ENCODE results near the gene ABCB6. TPM values are rescaled to one million over a fixed set of nuclear protein-coding genes. Genes with fewer than 3 reads are reported as not detected.

ABCB6 gene
- total and polyA plus RNA-seq, 2 experiments from 2014 or later: 37.7 to 59.5 TPM

- no peak for TF ChIP-seq EZH2phosphoT487 (IDR thresholded peaks at IDR 0.05; ENCODE audit: low read depth, severe bottlenecking, unreplicated experiment)
- no peak for TF ChIP-seq CTCF (IDR thresholded peaks at IDR 0.05; ENCODE audit: poor library complexity)
- TF ChIP-seq EZH2 (IDR thresholded peaks at IDR 0.05; ENCODE audit: borderline replicate concordance): no peak
- no peaks in the 10 kb centered on the region for H3K9me3 ChIP-seq (ENCODE audit: low read depth)
- H4K20me1 ChIP-seq (ENCODE audit: insufficient read depth, poor library complexity, severe bottlenecking): no peaks in the 10 kb centered on the region
- H3K79me2 ChIP-seq: peaks cover 2% of the 10 kb centered on the region
- H3K4me1 ChIP-seq (ENCODE audit: insufficient read depth): peaks cover 49% of the 10 kb centered on the region
- no peak overlapping the region for H2AFZ ChIP-seq
- no peaks in the 10 kb centered on the region for H3K36me3 ChIP-seq (replicated peaks; ENCODE audit: insufficient read depth, low read depth)
- DNase-seq (ENCODE audit: low spot score): no peak
- peak overlapping the region; percentile 98 for H3K4me2 ChIP-seq
- H3K27me3 ChIP-seq: peaks cover 45% of the 10 kb centered on the region
- 62% methylated on average over 5 of the region's 5 CpGs for WGBS (ENCODE audit: low lambda C conversion rate, missing lambda C conversion rate)
- H3K9me2 ChIP-seq (replicated peaks; ENCODE audit: insufficient read depth): no peaks in the 10 kb centered on the region
- no peak overlapping the region for H3K4me3 ChIP-seq
- H3K27ac ChIP-seq: no peak overlapping the region
Measured at GRCh38 chr2:219252084-219252483, 33.3 kb upstream of the ABCB6 start.

GRCh38 chr2:219251656-219252055 is 32.9 kb upstream of the ABCB6 start:
- Histone ChIP-seq H2AFZ (no peak overlapping the region), H3K4me1 (ENCODE audit: insufficient read depth) (peaks cover 49% of the 10 kb centered on the region), H3K79me2 (peaks cover 6% of the 10 kb centered on the region), H3K9me3 (ENCODE audit: low read depth) (no peaks in the 10 kb centered on the region), H3K27ac (no peak overlapping the region), H3K4me2 (no peak overlapping the region), H3K36me3 (replicated peaks; ENCODE audit: insufficient read depth, low read depth) (no peaks in the 10 kb centered on the region), H4K20me1 (ENCODE audit: insufficient read depth, poor library complexity, severe bottlenecking) (no peaks in the 10 kb centered on the region), H3K9me2 (replicated peaks; ENCODE audit: insufficient read depth) (no peaks in the 10 kb centered on the region), H3K27me3 (peaks cover 44% of the 10 kb centered on the region), H3K4me3 (no peak overlapping the region)
- 84% methylated on average over 6 of the region's 6 CpGs for WGBS (ENCODE audit: low lambda C conversion rate, missing lambda C conversion rate)
- no peak for TF ChIP-seq CTCF (IDR thresholded peaks at IDR 0.05; ENCODE audit: poor library complexity)
- TF ChIP-seq EZH2 (IDR thresholded peaks at IDR 0.05; ENCODE audit: borderline replicate concordance): no peak
- no peak for TF ChIP-seq EZH2phosphoT487 (IDR thresholded peaks at IDR 0.05; ENCODE audit: low read depth, severe bottlenecking, unreplicated experiment)
- DNase-seq (ENCODE audit: low spot score): no peak

- Histone ChIP-seq H3K27me3 (peaks cover 30% of the 10 kb centered on the region), H2AFZ (no peak overlapping the region), H3K4me3 (no peak overlapping the region), H4K20me1 (ENCODE audit: insufficient read depth, poor library complexity, severe bottlenecking) (no peaks in the 10 kb centered on the region), H3K9me2 (replicated peaks; ENCODE audit: insufficient read depth) (no peaks in the 10 kb centered on the region), H3K4me1 (ENCODE audit: insufficient read depth) (peaks cover 56% of the 10 kb centered on the region), H3K79me2 (peaks cover 18% of the 10 kb centered on the region), H3K27ac (peak overlapping the region; percentile 97), H3K9me3 (ENCODE audit: low read depth) (no peaks in the 10 kb centered on the region), H3K36me3 (replicated peaks; ENCODE audit: insufficient read depth, low read depth) (no peaks in the 10 kb centered on the region), H3K4me2 (peak overlapping the region; percentile 62)
- no peak for DNase-seq (ENCODE audit: low spot score)
- TF ChIP-seq EZH2 (IDR thresholded peaks at IDR 0.05; ENCODE audit: borderline replicate concordance) (no peak), CTCF (IDR thresholded peaks at IDR 0.05; ENCODE audit: poor library complexity) (no peak), EZH2phosphoT487 (IDR thresholded peaks at IDR 0.05; ENCODE audit: low read depth, severe bottlenecking, unreplicated experiment) (no peak)
- WGBS (ENCODE audit: low lambda C conversion rate, missing lambda C conversion rate): 94% methylated on average over 22 of the region's 22 CpGs
Measured at GRCh38 chr2:219250049-219250781, 31.5 kb upstream of the ABCB6 start.

Measured in hepatocyte (in vitro differentiated cells).